GM12878 (cell line): ENCODE data around the gene NT5DC4. TPM values are rescaled to one million over a fixed set of nuclear protein-coding genes. Genes with fewer than 3 reads are reported as not detected.

ENCODE experiments used
- ATAC-seq: fragments of 200-7000 bp; cut with Tn5 transposase; 3 replicates; pipeline ENCODE4 v1.9.1; 2020; ENCODE audit warnings: mild to moderate bottlenecking, moderate library complexity
- BruUV-seq: library from RNA; stranded (reverse); fragments of 400-500 nt; replicated peaks from 2 replicates; lab custom pipeline; 2021; lab: Mats Ljungman, UMichigan
- CTCF ChIA-PET: fragments of 300-600 bp; sonication (Branson Sonifier 250); formaldehyde crosslinking; extraction: SDS; loops from one replicate; lab custom pipeline; 2021; ENCODE audit warnings: inconsistent platforms; lab: Yijun Ruan, JAX
- POLR2A ChIA-PET: fragments of 350-600 bp; formaldehyde crosslinking; extraction: SDS; loops from one replicate; lab custom pipeline; 2021; ENCODE audit warnings: inconsistent platforms; lab: Charles Lee
- RAD21 ChIA-PET: fragments of 300-600 bp; sonication (Branson Sonifier 250); formaldehyde crosslinking; loops from one replicate; lab custom pipeline; 2023; ENCODE audit warnings: antibody characterized with exemption; ENCODE audit not compliant: unreplicated experiment; lab: Charles Lee
- SMC1A ChIA-PET: fragments of 300-600 bp; sonication (Branson Sonifier 250); formaldehyde crosslinking; loops from one replicate; lab custom pipeline; 2023; ENCODE audit not compliant: unreplicated experiment, uncharacterized antibody; lab: Charles Lee
- DNase-seq: peaks from one replicate; pipeline ENCODE4 v3.0.0-alpha.2; 2011; ENCODE audit warnings: low read depth, low spot score
- FAIRE-seq: peaks from 3 replicates; lab custom pipeline; 2011; peaks lifted over from hg19 to GRCh38; lab: Jason Lieb, UNC
- H2AFZ ChIP-seq: 2 replicates; pipeline ENCODE4 v1.6.0; 2011; ENCODE audit warnings: low read depth, low read length, control low read depth; ENCODE audit not compliant: control insufficient read depth
- H3K27ac ChIP-seq: 2 replicates; pipeline ENCODE4 v1.5.1; 2011; ENCODE audit warnings: control low read depth; ENCODE audit not compliant: control insufficient read depth, insufficient read depth
- H3K27me3 ChIP-seq, 2 experiments: replicated peaks in 1 of 2; 2 replicates each; pipeline versions ENCODE4 v1.6.0 to v1.6.1; 2011; ENCODE audit warnings: low read length in 1 of 2; ENCODE audit not compliant: control insufficient read depth in 2 of 2, insufficient read depth in 2 of 2
- H3K36me3 ChIP-seq, 2 experiments: 2 replicates each; pipeline ENCODE4 v1.5.1; 2011; ENCODE audit warnings: low read length in 1 of 2; ENCODE audit not compliant: control insufficient read depth in 2 of 2, insufficient read depth in 2 of 2
- H3K4me1 ChIP-seq: 2 replicates; pipeline ENCODE4 v1.6.1; 2011; ENCODE audit warnings: mild to moderate bottlenecking, low read length, moderate library complexity, mixed read lengths; ENCODE audit not compliant: control insufficient read depth, insufficient read depth
- H3K4me2 ChIP-seq: 2 replicates; pipeline ENCODE4 v1.6.0; 2011; ENCODE audit warnings: control low read depth; ENCODE audit not compliant: control insufficient read depth, insufficient read depth
- H3K4me3 ChIP-seq: fragments of 200-600 bp; sonication (generic); 2 replicates; pipeline ENCODE4 v1.5.1; 2016
- H3K79me2 ChIP-seq: 2 replicates; pipeline ENCODE4 v1.6.0; 2011; ENCODE audit warnings: low read length; ENCODE audit not compliant: control insufficient read depth, insufficient read depth
- H3K9ac ChIP-seq: 2 replicates; pipeline ENCODE4 v1.8.0; 2011; ENCODE audit warnings: low read length, control low read depth, mixed read lengths; ENCODE audit not compliant: control insufficient read depth, insufficient read depth
- H3K9me3 ChIP-seq: replicated peaks from 3 replicates; pipeline ENCODE4 v1.5.1; 2011; ENCODE audit warnings: mild to moderate bottlenecking, low read length; ENCODE audit not compliant: control insufficient read depth, insufficient read depth
- H4K20me1 ChIP-seq: 2 replicates; pipeline ENCODE4 v1.6.0; 2011; ENCODE audit not compliant: control insufficient read depth, insufficient read depth
- IKZF1 ChIP-seq: fragments of 450-650 bp; conservative IDR thresholded peaks from 2 replicates; pipeline ENCODE4 v1.6.1; 2017; ENCODE audit warnings: antibody characterized with exemption, mild to moderate bottlenecking
- ZNF207 ChIP-seq: fragments of 450-650 bp; IDR thresholded peaks from 2 replicates; pipeline ENCODE4 v1.6.1; 2014; ENCODE audit warnings: antibody characterized with exemption, mild to moderate bottlenecking, borderline replicate concordance
- ZNF687 ChIP-seq: fragments of 450-650 bp; IDR thresholded peaks from 2 replicates; pipeline ENCODE4 v1.6.1; 2017; ENCODE audit warnings: mild to moderate bottlenecking, moderate library complexity
- WGBS: methylation state at CpG from one replicate; pipeline ENCODE4 v1.1.6; 2016; ENCODE audit warnings: low lambda C conversion rate; ENCODE audit not compliant: insufficient replicate concordance, insufficient coverage; ENCODE audit errors: missing lambda C conversion rate; 5-methylcytosine and 5-hydroxymethylcytosine counted together
- in situ Hi-C: fragments of 300-500 bp; cut with MboI; formaldehyde crosslinking; loops from 9 replicates; pipeline ENCODE4 v1.14.3; 2018; ENCODE audit warnings: mixed read lengths
- intact Hi-C: fragments of 100-400 bp; cut with micrococcal nuclease; formaldehyde crosslinking; loops from one replicate; pipeline ENCODE4 v1.14.2; 2022; ENCODE audit not compliant: unreplicated experiment
- polyA plus RNA-seq, 11 experiments: library from polyadenylated mRNA; depleted of rRNA in 4 of 11; unstranded in 6 of 11; stranded (reverse) in 5 of 11; fragments of >200 nt; fragmentation: Nextera tagmentation in 4 of 11; fragmentation: Illumina TruSeq in 1 of 11; extraction: Ambion mirVana in 4 of 11; extraction: Trizol in 1 of 11; gene quantifications; 1 replicate in 1 of 11; 2 replicates in 10 of 11; pipeline versions ENCODE4 v1.2.1 to v1.2.3, GENCODE V29; 2011 to 2016; ENCODE audit warnings: inconsistent platforms in 2 of 11, missing spikeins in 2 of 11, low read depth in 1 of 11
- total RNA-seq, 4 experiments: library from RNA; depleted of rRNA in 3 of 4; stranded (reverse); fragments of >200 nt in 3 of 4; fragmentation: Illumina TruSeq in 1 of 4; extraction: Trizol in 1 of 4; gene quantifications; 2 replicates each; pipeline versions ENCODE4 v1.2.1 to v1.2.3, GENCODE V29; 2013 to 2021

NT5DC4 gene
- total and polyA plus RNA-seq, 10 of the 15 experiments (the other 5 are each of a cell fraction or from before 2014, with no cell fraction given), result 0.04 to 2.6 (median 0.32) TPM; not detected in 2

- no TSS peak for BruUV-seq
- Histone ChIP-seq H3K4me2 (peak overlapping the region; percentile 1; the same call in 1 of the 2 replicates), H3K4me3 (no peak overlapping the region), H3K27ac (no peak overlapping the region), H3K9me3 (no peaks in the 10 kb centered on the region), H3K36me3 (no peaks in the 10 kb centered on the region; a peak in 1 of 4 replicates), H3K27me3 (no peaks in the 10 kb centered on the region), H3K79me2 (no peaks in the 10 kb centered on the region), H2AFZ (peak overlapping the region; percentile 48), H3K4me1 (peaks cover 47% of the 10 kb centered on the region), H3K9ac (no peak overlapping the region), H4K20me1 (no peaks in the 10 kb centered on the region)
- TF ChIP-seq ZNF687, result peak; percentile 35; the same call in 1 of the 2 replicates
- TF ChIP-seq IKZF1, result peak; percentile 20; the same call in 1 of the 2 replicates
- TF ChIP-seq ZNF207, result no peak
- no peak for ATAC-seq
- POLR2A ChIA-PET, result interaction anchor here (1.1 to 8.2 kb wide), 5 partner anchors 11 to 72 kb away, joined by 6 to 74 read pairs (median 51); partner anchors contain the start of gene SLC20A1
- FAIRE-seq, result no peak
- intact Hi-C loops (loop anchor here (5.0 to 10.0 kb wide), 2 partner anchors 62 to 655 kb away; partner anchors contain the start of genes SLC20A1 and TMEM87B), in situ Hi-C loops (no loop called here)
- 87% methylated on average over 6 of the region's 6 CpGs for WGBS
- CTCF ChIA-PET, result interaction anchor here (1.0 to 6.9 kb wide), 7 partner anchors 11 to 106 kb away, joined by 3 to 102 read pairs (median 22); partner anchors contain the start of gene SLC20A1
- RAD21 ChIA-PET, result interaction anchor here (0.9 to 6.7 kb wide), 7 partner anchors 10 to 85 kb away, joined by 3 to 145 read pairs (median 10); no protein-coding TSS in a partner anchor
- no peak for DNase-seq
- SMC1A ChIA-PET, result interaction anchor here (1.0 to 11.5 kb wide), 7 partner anchors 9 to 110 kb away, joined by 3 to 271 read pairs (median 5); no protein-coding TSS in a partner anchor
These were observed 11.1 kb upstream of the NT5DC4 start for GRCh38 chr2:112709703-112710102.
